HepG2 (cell line): ENCODE data around the gene MICAL1. TPM values are rescaled to one million over a fixed set of nuclear protein-coding genes. Genes with fewer than 3 reads are reported as not detected.

Source experiments
- CBX5 ChIP-seq: sonication (generic); formaldehyde crosslinking; IDR thresholded peaks from 2 replicates; pipeline ENCODE4 v1.4.0; 2020; ENCODE audit warnings: missing genetic modification reagents, borderline replicate concordance
- HNRNPK ChIP-seq: fragments of 200-400 bp; formaldehyde crosslinking; IDR thresholded peaks from 2 replicates; pipeline ENCODE4 v1.6.1; 2018; ENCODE audit warnings: low read length, low read depth, moderate library complexity, mild to moderate bottlenecking; ENCODE audit not compliant: poor library complexity, severe bottlenecking
- MTA1 ChIP-seq: sonication (generic); formaldehyde crosslinking; IDR thresholded peaks from 2 replicates; pipeline ENCODE4 v1.4.0; 2020; ENCODE audit warnings: missing genetic modification reagents, mild to moderate bottlenecking, borderline replicate concordance
- RBFOX2 ChIP-seq: fragments of 200-400 bp; formaldehyde crosslinking; IDR thresholded peaks from 2 replicates; pipeline ENCODE4 v1.6.1; 2017; ENCODE audit warnings: low read depth, mild to moderate bottlenecking, low read length
- RXRA ChIP-seq: sonication (generic); formaldehyde crosslinking; IDR thresholded peaks from 2 replicates; pipeline ENCODE4 v1.5.1; 2020; ENCODE audit warnings: missing genetic modification reagents
- SUZ12 ChIP-seq: fragments of 150-350 bp; IDR thresholded peaks from 2 replicates; pipeline ENCODE4 v1.6.1; 2014; ENCODE audit warnings: low read depth, low read length
- TBX2 ChIP-seq: sonication (generic); formaldehyde crosslinking; IDR thresholded peaks from 2 replicates; pipeline ENCODE4 v1.5.0; 2020; ENCODE audit warnings: missing genetic modification reagents, mild to moderate bottlenecking, borderline replicate concordance
- YY1 ChIP-seq: IDR thresholded peaks from 2 replicates; pipeline ENCODE4 v1.6.1; 2011; ENCODE audit warnings: low read length, low read depth, moderate library complexity, mild to moderate bottlenecking; ENCODE audit not compliant: insufficient read depth, insufficient replicate concordance
- ZBTB7B ChIP-seq: sonication (generic); formaldehyde crosslinking; IDR thresholded peaks from 2 replicates; pipeline ENCODE4 v1.4.0; 2020; ENCODE audit warnings: missing genetic modification reagents
- ZNF350 ChIP-seq: sonication (generic); formaldehyde crosslinking; IDR thresholded peaks from 2 replicates; pipeline ENCODE4 v1.4.0; 2020; ENCODE audit warnings: mild to moderate bottlenecking, low read depth, missing genetic modification reagents, borderline replicate concordance
- ZNF451 ChIP-seq: sonication (generic); formaldehyde crosslinking; IDR thresholded peaks from 2 replicates; pipeline ENCODE4 v1.5.0; 2020; ENCODE audit warnings: mild to moderate bottlenecking, missing genetic modification reagents
- ZNF501 ChIP-seq: sonication (generic); formaldehyde crosslinking; IDR thresholded peaks from 2 replicates; pipeline ENCODE4 v1.5.1; 2020; ENCODE audit warnings: mild to moderate bottlenecking, moderate library complexity, missing genetic modification reagents
- ZNF652 ChIP-seq: IDR thresholded peaks from 2 replicates; pipeline ENCODE4 v1.6.1; 2016; ENCODE audit warnings: low read depth, borderline replicate concordance
- ZNF660 ChIP-seq: sonication (generic); formaldehyde crosslinking; IDR thresholded peaks from 2 replicates; pipeline ENCODE4 v1.5.1; 2020; ENCODE audit warnings: mild to moderate bottlenecking, low read depth, missing genetic modification reagents, borderline replicate concordance
- ZNF773 ChIP-seq: sonication (generic); formaldehyde crosslinking; IDR thresholded peaks from 2 replicates; pipeline ENCODE4 v1.4.0; 2020; ENCODE audit warnings: missing genetic modification reagents, borderline replicate concordance
- ZNF788 ChIP-seq: sonication (generic); formaldehyde crosslinking; IDR thresholded peaks from 2 replicates; pipeline ENCODE4 v1.5.0; 2020; ENCODE audit warnings: mild to moderate bottlenecking, missing genetic modification reagents, borderline replicate concordance
- polyA plus RNA-seq, 8 experiments: library from polyadenylated mRNA; depleted of rRNA in 3 of 8; stranded (reverse) in 7 of 8; unstranded in 1 of 8; fragments of >200 nt; fragmentation: Illumina TruSeq in 4 of 8; extraction: Trizol in 4 of 8; gene quantifications; 2 replicates each; pipeline versions ENCODE4 v1.2.1 to v1.2.3, GENCODE V29; 2011 to 2016; ENCODE audit warnings: low read depth in 4 of 8, missing spikeins in 1 of 8, mixed read lengths in 1 of 8; ENCODE audit not compliant: insufficient read depth in 1 of 8
- total RNA-seq, 5 experiments: library from RNA; depleted of rRNA; stranded (reverse); fragments of >200 nt; fragmentation: Illumina TruSeq; extraction: Trizol; gene quantifications; 2 replicates each; pipeline ENCODE4 v1.2.3, GENCODE V29; 2016; ENCODE audit warnings: low read depth in 1 of 5
- TF ChIP-seq, protein P1 (sequence below): sonication (generic); formaldehyde crosslinking; IDR thresholded peaks from 2 replicates; pipeline ENCODE4 v1.5.0; 2020; ENCODE audit warnings: missing genetic modification reagents
- TF ChIP-seq, protein P2 (sequence below): IDR thresholded peaks from 2 replicates; pipeline ENCODE4 v1.6.1; 2016; ENCODE audit warnings: missing genetic modification reagents, missing compliant biosample characterization
- TF ChIP-seq, protein P3 (sequence below): sonication (generic); formaldehyde crosslinking; IDR thresholded peaks from 2 replicates; pipeline ENCODE4 v1.5.0; 2020; ENCODE audit warnings: missing genetic modification reagents, mild to moderate bottlenecking, borderline replicate concordance
- TF ChIP-seq, protein P4 (sequence below): sonication (generic); formaldehyde crosslinking; IDR thresholded peaks from 2 replicates; pipeline ENCODE4 v1.8.1; 2023; ENCODE audit warnings: mild to moderate bottlenecking, moderate library complexity, missing genetic modification reagents
- TF ChIP-seq, protein P5 (sequence below): IDR thresholded peaks from 2 replicates; pipeline ENCODE4 v1.6.1; 2018; ENCODE audit warnings: missing genetic modification reagents
- TF ChIP-seq, protein P6 (sequence below): sonication (generic); formaldehyde crosslinking; IDR thresholded peaks from 2 replicates; pipeline ENCODE4 v1.5.0; 2020; ENCODE audit warnings: mild to moderate bottlenecking, missing genetic modification reagents, borderline replicate concordance

Gene MICAL1
- total and polyA plus RNA-seq, 2 of the 13 experiments (the other 11 are each of a cell fraction or from before 2014, with no cell fraction given) = 6.9 to 39.0 TPM

DNA sequence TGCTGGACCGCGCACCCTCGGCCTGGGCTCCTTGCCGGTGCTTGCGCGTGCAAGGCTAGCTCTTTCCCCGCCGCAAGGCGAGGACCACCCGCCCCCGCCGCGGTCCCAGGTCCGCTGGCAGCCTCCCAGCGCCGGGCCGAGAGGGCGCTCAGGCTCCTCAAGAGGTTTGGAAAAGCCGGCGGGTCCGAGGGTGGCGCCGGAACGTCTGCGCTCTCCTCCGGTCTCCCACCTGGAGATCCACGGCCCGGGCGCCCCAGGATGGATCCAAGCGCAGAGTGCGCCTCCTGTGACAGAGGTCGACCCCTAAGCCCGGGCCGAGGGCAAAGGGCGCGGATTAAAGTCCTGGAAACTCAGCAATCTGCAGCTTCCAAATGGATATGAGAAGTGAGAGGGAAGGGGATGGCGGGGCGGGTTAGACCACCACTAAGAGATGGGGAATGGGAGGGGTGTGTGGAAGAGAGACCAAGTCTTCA is 575 bp upstream of the MICAL1 start (continued):
- TF ChIP-seq, protein P1, sequence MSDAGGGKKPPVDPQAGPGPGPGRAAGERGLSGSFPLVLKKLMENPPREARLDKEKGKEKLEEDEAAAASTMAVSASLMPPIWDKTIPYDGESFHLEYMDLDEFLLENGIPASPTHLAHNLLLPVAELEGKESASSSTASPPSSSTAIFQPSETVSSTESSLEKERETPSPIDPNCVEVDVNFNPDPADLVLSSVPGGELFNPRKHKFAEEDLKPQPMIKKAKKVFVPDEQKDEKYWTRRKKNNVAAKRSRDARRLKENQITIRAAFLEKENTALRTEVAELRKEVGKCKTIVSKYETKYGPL (CRISPR knock-in tag) = no peak
- 0 out of 2 replicates have a peak, but pooled peaks have one; percentile 11 for TF ChIP-seq ZNF451
- TF ChIP-seq ZNF652 = no peak
- TF ChIP-seq, protein P2, sequence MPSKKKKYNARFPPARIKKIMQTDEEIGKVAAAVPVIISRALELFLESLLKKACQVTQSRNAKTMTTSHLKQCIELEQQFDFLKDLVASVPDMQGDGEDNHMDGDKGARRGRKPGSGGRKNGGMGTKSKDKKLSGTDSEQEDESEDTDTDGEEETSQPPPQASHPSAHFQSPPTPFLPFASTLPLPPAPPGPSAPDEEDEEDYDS (CRISPR knock-in tag) = no peak
- 0 out of 2 replicates have a peak, but pooled peaks have one; percentile 12 for TF ChIP-seq MTA1 (CRISPR knock-in tag)
- no peak for TF ChIP-seq SUZ12
- TF ChIP-seq, protein P3, sequence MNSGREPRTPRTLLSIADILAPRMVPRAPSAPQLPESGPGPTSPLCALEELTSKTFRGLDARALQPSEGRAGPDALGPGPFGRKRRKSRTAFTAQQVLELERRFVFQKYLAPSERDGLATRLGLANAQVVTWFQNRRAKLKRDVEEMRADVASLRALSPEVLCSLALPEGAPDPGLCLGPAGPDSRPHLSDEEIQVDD (CRISPR knock-in tag) = no peak
- TF ChIP-seq ZNF350 (CRISPR knock-in tag) = peak; percentile 16; the same call in 1 of the 2 replicates
- TF ChIP-seq, protein P4, sequence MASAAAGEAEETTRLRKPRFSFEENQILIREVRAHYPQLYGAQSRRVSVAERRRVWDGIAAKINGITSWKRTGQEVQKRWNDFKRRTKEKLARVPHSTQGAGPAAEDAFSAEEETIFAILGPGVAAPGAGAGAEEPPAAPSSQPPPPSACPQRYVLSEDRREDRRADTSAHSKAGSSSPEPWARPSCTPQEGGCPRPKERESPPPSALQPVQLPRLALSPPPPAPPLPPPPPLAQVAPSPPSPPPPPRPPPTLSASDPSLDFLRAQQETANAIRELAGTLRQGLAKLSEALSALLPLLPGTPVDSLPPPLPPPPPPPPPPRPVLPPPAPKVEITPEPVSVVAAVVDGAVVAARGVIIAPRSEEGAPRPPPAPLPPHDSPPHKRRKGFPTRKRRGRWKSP (CRISPR knock-in tag) = peak; percentile 51; the same call in 1 of the 2 replicates
- no peak for TF ChIP-seq CBX5
- TF ChIP-seq ZNF773 (CRISPR knock-in tag) = peak; percentile 18; the same call in 1 of the 2 replicates
- TF ChIP-seq HNRNPK = no peak
- TF ChIP-seq TBX2 (CRISPR knock-in tag) = no peak
- TF ChIP-seq RXRA (CRISPR knock-in tag) = 0 out of 2 replicates have a peak, but pooled peaks have one; percentile 47
- TF ChIP-seq, protein P5, sequence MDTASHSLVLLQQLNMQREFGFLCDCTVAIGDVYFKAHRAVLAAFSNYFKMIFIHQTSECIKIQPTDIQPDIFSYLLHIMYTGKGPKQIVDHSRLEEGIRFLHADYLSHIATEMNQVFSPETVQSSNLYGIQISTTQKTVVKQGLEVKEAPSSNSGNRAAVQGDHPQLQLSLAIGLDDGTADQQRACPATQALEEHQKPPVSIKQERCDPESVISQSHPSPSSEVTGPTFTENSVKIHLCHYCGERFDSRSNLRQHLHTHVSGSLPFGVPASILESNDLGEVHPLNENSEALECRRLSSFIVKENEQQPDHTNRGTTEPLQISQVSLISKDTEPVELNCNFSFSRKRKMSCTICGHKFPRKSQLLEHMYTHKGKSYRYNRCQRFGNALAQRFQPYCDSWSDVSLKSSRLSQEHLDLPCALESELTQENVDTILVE = no peak
- TF ChIP-seq ZNF660 (CRISPR knock-in tag) = no peak
- peak; percentile 44; the same call in 1 of the 2 replicates for TF ChIP-seq ZNF501
- peak; percentile 2; the same call in 1 of the 2 replicates for TF ChIP-seq RBFOX2
- no peak for TF ChIP-seq ZNF788
- TF ChIP-seq ZBTB7B (CRISPR knock-in tag) = peak; percentile 55; the same call in 1 of the 2 replicates
- TF ChIP-seq, protein P6, sequence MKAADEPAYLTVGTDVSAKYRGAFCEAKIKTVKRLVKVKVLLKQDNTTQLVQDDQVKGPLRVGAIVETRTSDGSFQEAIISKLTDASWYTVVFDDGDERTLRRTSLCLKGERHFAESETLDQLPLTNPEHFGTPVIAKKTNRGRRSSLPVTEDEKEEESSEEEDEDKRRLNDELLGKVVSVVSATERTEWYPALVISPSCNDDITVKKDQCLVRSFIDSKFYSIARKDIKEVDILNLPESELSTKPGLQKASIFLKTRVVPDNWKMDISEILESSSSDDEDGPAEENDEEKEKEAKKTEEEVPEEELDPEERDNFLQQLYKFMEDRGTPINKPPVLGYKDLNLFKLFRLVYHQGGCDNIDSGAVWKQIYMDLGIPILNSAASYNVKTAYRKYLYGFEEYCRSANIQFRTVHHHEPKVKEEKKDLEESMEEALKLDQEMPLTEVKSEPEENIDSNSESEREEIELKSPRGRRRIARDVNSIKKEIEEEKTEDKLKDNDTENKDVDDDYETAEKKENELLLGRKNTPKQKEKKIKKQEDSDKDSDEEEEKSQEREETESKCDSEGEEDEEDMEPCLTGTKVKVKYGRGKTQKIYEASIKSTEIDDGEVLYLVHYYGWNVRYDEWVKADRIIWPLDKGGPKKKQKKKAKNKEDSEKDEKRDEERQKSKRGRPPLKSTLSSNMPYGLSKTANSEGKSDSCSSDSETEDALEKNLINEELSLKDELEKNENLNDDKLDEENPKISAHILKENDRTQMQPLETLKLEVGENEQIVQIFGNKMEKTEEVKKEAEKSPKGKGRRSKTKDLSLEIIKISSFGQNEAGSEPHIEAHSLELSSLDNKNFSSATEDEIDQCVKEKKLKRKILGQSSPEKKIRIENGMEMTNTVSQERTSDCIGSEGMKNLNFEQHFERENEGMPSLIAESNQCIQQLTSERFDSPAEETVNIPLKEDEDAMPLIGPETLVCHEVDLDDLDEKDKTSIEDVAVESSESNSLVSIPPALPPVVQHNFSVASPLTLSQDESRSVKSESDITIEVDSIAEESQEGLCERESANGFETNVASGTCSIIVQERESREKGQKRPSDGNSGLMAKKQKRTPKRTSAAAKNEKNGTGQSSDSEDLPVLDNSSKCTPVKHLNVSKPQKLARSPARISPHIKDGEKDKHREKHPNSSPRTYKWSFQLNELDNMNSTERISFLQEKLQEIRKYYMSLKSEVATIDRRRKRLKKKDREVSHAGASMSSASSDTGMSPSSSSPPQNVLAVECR = peak; percentile 3; the same call in 1 of the 2 replicates
- no peak for TF ChIP-seq YY1
